Activated CD4-positive, alpha-beta T cell treated with anti-CD3 and anti-CD28 coated beads for 1 hour (primary cell): ENCODE measurements around the gene WFS1.

ENCODE experiments used
- DNase-seq: peaks from one replicate; pipeline ENCODE4 v3.0.0-alpha.2; 2020

WFS1 gene

DNA sequence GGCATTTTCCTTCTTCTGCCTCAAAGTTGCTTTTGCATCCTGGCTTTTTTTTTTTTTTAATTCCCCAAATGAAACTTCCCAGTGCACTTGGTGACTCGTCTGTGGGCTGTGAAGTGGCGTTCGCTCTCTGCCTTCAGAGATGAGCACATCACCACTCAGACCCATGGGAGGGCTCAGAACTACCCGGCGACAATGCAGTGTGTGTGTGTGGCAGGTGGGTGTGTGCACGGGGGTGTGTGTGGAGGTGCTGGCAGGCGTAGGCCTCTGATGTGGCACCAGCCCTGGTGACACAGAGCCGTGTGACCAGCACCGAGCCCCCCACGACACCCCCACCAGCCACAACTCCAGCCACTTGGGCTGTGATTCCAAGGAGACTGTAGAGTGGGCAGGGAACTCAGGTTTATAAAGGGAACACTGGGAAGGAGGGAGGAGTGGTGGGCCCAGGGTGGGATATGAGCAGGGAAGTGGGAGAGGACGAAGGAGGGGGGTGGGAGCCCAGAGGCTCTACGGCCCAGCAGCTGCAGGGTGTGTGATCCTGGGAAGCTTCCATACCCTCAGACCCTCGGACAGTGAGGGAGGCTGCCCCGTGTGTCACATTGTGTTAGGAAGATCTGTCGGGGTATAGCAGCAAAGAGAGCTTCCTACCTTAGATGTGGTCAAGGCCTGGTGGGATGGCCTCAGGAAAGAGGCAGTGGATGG, 6.0 kb upstream of the WFS1 start:
- DNase-seq, result no peak

DNA sequence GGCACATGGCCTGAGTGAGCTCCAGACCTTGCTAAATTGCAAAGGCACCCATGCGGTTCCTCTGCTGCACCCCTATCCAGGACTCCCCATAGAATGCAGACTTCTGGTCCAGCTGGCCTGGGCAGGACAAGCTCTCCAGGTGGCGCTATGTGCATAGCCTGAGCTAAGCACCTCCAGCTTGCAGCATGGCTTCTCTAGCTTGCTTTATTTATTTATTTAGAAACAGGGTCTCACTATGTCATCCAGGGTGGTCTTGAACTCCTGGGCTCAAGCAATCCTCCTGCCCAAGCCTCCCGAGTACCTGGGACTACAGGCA, 5.5 kb upstream of the WFS1 start:
- no peak for DNase-seq

DNA sequence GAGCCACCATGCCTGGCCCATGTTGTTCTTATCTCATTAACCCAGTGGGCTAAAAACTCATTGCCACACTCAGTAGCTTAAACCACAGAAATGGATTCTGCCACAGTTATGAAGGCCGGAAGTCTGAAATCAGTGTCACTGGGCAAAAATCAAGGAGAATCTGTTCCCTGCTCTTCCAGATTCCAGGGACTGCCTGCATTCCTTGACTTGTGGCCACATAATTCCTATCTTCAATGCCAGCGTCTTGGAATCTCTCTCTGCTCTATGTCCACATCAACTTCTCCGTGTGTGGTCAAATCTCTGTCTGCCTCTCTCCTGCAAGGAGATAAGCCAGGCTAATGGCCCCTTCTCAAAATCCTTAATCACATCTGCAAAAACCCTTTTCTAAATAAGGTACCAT, 4.1 kb upstream of the WFS1 start:
- DNase-seq, result no peak

DNA sequence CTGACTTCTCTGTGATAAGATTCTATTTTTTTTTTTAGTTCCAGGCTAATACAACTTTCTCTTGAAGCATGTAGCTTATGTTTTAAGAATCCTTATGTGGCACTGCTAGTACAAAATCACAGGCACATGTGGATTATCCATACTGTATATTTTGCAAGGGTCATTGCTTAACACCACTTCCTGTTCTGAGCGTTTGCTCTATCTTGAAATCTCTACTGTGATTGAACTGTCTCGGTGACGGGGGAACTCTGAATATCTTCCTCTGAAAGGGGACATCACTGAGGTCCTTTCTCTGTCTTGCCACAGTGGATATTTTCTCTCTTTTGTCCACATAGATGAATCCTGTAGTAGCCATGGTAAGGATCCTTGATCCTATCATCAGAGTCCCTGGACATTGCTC, 2.1 kb upstream of the WFS1 start:
- no peak for DNase-seq

DNA sequence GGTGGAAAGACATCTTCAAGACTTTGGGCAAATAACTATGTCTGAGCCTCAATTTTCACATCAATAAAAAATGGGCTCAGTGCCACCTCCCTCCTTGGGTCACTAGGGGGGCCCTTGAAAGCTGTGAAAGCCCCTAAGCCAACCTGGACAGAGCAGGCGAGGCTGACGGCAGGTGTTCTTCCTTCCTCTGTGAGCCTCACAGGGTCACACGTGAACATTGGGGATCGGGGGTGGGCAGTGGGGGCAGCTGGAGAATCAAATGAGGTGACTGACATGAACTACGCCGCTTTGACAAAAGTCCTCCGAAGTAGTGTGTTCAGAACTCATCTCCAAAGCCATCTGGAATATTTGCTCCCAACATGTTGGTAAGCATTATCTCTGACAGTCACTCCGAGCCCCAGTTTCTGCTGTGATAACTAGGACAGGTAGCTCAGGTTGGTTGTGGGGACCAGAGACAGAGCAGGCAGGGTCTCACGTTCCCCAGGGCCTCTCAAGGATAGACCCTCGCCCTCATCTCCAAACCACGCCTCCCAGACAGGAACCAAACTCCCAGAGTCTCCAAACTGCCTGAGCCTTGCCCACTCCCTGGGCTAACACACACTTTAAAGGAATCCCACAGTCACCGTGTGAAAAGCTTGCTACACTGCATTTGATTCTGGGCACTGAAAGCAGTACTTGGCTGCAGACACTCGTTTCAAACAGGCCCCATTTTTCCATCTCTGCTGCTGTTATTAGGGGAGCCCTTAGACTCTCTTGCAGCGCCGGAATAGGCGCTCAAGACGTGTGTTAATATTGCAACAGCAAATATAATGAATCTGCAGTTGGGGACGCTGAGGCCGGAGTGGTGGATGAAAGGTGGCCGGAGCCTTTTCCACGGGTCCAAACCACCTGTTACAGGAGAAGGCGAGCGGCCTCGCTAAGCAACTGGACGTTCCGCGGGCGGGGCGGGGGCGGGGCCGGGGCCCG, 717 bp upstream of the WFS1 start:
- no peak for DNase-seq

DNA sequence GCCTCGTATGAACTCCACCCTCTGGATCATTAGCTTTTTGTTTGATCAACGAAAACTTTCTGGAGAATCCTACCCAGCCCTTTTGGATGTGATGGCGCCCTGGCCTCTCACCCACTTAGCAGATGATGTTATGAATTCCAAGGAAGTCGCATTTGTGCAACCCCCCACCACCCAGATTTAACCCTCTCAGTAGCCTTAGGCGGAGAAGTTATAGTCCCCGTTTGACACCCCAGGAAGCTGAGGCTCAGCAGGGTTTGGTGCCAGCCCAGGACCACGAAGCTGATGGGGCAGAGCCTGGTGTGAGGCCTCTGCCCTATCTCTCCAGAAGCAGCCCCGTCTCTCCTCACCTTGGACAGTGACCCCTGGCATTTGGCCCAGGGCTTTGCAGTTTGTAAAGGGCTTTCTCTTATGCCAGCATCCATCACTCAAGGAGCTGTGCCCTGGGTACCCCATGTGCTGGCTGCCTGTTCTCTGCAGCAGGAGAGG, 1.0 kb downstream of the WFS1 start:
- no peak for DNase-seq

DNA sequence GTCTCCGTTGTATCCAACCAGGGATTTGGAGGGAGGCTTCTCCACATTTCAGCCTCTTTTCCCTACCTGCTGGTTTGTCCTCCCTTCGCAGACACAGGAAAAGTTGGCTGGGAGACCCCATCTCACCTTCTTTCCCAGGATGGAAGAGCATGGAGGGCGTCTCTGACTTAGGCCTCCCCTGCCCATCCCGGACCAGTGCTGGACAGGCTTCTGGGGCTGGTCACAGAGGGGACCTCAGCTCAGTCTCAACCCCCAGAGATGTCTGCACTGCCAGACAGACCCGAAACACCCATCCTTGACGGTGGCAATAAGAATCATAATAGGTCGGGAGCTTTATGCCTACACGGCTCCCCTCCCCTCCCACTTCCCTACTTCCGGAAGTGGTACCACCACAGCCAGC, 1.6 kb downstream of the WFS1 start:
- DNase-seq, result no peak

DNA sequence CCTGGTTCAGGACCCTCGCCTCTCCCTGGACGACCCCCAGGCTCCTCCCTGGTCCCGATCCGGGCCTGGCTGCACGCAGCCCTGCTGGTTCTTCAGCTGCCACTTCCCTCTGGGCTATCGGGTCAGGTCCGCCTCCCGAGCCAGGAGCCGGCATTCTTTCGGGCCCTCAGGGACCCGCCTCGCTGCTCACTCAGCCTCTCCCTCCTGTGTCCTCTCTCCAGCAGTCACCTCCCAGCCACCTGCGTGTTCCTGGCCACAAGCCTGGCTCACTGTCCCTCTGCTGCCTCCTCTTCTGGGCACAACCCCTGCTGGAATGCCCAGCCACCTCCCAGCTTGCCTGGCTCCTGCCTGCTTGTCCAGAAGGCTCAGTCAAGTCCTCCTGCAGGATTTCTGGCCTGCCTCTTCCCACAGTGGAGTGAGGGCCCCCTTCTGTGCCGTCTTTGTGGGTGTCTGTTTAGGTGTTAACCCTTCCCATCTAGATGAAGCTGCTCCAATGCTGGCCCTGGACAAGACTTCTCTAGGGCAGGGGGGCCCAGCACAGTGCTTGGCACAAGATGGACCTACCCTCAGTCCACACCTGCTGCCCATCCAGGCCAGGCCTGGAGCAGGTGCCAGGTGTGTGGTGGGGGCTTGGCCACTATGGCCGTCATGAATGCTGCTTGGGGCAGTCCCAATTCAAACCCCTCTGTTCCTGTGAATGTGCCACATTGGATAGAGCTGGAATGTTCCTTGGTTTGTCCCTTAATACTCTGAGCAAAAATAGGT, 2.2 kb downstream of the WFS1 start:
- no peak for DNase-seq

DNA sequence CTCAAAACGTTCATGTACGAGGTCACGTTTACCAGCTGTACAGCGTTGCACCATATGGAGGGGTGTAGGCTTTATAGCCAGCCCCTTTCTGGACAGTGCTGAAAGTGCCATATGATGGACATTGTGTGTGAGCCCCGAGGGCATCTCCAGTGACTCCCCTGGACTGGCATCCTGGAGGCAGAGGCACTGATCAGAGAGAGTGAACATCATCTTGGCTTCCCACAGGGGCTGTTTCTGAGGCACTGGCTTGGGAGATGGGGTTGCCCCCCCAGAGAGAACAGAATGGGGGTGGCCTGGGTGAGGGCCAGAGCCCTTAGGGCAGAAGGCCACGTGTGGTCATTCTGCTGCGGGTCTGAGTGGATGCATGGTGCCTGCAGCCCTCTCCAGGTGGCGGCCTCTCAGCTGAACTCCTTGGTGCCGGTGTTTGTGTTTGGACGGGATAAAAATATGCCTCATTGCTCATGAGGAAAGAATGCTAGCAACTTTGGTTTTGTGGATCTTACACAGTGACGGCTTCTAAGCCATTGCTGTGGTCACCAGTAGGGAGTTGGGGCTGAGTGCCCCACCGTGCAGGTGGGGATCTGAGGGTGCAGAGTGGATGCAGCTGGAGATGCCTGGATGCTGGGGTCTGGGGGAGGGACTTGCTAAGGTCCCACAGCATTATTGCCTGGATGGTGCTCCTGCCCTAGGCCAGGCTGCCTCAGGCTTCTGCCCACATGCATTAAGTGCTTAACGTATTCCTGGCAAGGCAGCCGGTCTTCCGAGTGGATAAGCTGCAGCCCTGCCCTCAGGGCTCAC, 3.4 kb downstream of the WFS1 start:
- no peak for DNase-seq

DNA sequence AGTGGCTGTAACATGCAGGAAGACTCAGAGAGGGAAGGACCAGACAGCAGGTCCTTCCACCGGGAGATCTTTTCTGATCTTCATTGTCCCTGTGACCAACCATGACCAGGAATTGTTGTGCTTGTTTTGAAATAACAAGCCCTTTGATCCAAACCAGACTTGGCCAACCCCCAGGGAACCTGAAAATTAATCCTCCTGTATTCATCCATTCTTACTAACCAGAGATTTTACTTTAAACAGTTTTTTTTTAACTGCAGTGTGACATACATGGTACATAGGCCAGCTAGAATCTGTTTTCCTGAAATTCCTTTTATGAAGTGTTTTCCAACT, 4.0 kb downstream of the WFS1 start:
- DNase-seq, result no peak

DNA sequence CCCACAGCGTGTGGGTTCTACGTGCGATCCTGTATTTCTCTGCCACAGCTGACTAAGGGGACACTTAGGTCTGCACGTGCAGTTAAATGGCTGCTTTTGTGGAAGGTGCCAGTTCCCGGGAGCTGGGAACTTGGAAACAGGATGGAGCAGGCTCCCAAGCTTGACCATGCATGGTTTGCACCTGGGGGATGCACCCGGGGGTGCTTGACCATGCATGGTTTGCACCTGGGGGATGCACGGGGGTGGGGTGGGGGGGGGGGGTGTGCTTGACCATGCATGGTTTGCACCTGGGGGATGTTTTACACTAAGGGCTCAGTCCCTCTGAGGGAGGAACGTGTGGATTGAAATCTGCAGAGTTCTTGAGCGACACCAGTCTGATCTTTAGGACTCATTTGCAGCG, 5.7 kb downstream of the WFS1 start:
- no peak for DNase-seq

DNA sequence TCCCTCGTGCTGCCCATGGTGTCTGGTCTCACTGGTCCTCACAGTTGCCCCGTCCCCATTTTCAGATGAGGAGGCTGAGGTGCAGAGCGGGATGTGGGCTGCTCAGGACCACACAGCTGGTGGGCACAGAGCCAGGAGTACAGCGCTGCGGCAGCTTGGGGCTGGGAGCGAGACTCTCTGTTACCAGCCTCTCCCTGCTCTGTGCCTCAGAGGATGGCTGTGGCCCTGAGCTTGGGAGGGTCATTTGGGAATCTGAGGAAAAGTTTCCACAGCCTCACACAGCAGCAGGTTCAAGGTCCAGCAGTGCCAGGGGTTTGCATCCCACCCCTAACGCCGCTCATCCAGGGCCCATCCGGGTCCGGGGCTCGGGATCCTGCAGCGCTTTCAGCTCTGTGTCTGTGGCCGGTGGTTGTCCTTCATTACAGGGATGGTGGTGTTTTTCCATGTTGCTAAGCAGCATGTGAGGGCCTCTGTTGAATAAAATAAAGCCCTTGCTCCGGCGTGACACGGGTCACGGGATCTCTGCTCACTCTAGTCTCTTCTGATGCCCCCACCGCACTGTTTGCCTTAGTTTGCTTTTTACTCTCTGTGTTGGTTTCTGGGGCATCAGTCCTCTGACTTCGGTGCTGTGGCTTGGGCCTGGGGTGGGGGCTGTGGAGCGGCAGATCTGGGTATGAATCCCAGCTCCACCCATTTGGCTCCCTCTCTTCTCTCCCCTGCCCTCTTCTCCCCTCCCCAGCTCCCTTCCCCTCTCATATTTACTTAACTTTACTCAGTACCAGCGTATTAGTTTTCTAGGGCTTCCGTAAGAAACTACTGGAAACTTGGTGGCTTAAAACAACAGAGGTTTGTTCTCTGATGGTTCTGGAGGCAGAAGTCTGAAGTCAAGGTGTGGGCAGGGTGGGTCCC, 6.5 kb downstream of the WFS1 start:
- no peak for DNase-seq

DNA sequence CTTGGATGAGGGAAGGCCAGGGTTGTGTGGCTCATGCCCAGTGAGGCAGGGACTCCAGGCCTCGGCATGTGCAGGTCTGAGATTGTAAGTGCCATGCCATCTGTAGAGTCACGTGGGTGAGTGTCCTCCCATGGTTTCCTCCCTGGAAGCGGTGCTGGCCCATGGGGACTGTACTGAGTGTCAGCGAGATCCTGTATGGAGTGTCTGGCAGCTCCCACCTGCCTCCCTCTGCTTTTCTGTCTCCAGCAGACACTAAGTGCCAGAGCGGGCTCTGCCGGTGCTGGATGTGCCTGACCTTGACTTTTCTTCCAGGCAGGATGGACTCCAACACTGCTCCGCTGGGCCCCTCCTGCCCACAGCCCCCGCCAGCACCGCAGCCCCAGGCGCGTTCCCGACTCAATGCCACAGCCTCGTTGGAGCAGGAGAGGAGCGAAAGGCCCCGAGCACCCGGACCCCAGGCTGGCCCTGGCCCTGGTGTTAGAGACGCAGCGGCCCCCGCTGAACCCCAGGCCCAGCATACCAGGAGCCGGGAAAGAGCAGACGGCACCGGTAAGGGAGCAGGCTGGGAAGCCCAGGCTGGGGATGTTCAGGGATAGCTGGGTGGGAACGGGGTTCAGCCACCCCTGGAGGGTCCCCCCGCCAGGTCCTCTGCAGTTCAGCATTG, 7.6 kb downstream of the WFS1 start:
- no peak for DNase-seq

DNA sequence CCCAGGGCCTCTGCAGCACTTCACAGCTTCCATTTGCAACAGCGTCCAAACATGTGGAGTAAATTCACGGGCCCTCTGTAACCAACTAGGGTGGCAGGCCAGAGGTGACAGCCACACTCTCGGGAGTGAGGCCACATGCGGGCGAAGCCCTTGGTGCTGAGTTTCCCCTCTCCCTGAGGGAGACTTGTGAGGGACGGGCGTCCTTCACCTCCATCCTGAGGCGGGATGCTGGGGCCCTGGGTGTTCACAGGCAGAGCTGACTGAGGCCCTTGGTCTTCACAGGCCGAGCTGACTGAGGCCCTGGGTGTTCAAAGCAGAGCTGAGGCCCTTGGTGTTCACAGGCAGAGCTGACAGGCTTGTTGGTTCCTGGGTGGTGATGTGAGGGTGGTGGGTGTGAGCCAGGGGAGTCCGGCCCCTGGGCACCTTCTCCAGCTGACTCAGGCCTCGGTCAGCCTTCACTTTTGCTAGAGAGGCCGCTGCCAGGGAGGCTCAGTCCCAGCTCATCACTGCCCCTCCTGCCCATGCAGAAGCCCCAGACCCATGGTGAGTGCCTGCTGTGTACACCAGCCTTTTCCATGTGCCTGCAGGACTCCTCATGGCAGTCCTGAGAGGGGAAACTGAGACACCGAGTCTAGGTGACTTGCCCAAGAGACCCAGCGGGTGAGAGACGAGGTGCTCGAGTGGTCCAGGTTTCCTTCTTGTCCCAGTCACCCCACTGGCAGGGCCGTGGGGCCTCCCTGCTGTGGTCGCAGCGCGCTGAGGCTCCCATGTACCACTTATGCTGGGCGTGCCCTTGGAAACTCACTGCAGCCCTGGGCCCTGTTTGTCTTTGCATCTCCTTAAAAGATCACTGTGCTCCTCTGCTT, 8.5 kb downstream of the WFS1 start:
- DNase-seq, result no peak

DNA sequence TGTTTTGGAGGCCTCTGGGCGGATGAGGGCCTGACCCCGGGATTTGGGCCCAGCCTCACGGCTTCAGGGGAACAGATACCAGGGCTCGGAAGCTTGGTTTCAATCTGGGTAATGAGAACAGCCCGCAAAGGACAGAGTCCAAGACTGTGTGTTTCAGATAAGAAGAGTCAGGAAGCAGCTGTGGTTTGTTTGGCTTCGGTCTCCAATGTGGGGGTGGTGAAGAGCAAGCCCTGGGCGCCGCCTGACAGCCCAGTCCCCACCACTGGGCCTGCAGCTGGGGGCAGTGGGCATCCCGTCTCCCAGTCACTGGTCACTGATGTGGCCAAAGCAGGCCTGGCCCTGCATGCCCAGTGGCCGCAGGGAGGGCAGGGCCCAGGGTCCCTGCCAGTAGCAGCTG, 9.1 kb downstream of the WFS1 start:
- no peak for DNase-seq

DNA sequence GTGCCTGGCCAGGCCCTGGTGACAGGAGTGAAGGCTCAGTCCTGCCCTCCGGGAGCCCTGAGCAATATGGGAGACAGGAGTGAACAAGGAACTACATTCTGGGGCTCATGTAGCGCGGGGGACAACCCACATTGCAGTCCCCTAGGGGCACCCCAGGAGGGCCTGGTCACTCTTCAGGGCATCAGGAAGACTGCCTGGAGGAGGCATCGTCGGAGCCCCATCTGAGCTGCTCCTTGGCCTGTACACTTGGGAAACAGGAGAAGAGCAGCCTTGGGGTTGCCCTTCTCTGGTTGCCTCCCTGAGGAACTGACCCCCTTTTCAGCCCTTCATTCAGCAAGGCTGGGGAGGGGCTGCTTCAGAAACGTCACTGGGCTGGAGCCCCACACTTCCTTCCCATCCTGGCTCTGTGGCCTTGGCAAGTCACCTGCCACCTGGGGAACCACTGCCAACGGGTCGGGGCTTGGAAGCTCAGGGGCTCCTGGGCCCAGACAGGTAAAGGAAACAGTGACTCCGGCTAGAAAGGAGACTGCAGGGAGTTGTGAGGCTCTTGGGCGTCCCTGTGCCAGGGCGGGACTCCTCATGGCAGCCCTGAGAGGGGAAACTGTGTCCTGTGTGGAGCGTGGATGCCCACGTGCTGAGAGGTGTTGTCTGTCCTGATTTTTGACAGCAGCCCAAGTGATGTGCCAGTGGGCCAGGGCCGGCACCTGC, 10.1 kb downstream of the WFS1 start:
- DNase-seq, result no peak

DNA sequence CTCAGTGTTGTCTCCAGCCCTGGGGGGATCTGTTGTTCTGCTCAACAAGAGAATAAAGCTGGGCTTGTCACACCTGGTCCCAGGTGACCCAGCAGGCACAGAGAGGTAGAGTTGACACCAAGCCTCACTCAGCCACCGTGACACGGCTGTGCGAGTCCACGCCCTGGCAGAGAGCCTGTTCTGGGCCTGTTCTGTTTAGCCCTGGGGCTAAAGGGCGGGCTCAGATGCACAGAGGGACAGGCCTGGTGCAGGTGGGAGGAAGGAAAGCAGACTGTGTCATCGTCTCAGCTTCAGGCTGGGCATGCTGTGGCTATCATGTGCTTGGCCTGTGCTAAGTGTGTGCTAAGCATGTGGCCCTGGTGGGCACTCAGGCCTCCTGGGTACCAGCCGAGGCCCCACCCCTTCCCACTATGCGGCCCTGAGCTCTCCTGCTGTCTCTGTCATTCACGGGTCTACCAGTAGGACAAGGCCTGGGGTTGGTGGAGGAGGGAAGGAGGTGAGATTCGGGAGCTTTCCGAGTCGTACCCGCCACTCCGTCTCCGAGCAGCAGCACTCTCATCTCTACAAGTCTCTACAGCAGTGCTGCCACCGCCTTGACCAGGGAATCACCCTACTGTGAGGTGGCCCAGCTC, 10.8 kb downstream of the WFS1 start:
- no peak for DNase-seq

DNA sequence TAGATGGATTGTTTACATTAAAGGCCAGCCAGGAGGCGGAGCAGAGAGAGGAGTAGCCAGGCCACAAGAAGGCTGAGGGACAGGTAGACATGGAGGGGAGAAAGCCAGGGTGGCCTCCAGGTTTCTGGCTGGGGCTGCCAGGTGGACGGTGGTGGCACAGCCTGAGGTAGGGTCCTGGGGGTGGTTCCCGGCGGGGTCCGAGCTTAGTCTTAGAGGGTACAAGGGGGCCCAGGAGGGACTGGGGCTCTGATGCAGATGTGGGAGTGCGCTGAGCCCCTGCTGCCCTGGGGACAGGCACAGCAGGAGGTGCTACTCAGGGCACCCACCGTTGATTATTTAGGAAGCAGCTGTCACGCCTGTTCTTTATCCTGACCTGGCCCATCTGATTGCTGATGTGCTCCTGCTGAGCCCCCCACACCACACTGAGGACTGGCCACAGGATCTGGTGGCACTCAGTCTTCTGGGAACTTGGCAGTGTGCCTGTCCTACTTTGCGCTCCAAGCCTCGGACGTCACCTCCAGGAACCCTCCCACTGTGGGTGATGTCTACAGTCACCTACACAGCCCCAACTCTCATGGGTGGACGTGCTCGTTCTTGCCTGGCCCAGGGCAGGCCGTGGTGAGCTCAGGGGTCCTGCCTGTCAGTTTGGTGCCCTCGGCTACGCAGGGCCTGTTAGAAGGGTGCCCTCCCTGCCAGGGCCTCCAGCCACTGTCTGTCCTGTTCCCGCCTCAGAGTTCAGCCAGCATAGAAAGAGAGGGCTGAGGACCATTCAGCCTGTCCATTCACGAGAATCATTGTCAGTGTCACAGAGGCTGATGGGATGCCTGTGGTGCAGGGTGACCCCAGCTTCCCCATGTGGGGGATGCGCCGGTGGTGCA, 12.0 kb downstream of the WFS1 start:
- DNase-seq, result no peak
